ENCODE measurements around the gene ATOH8. TPM values are rescaled to one million over a fixed set of nuclear protein-coding genes. Genes with fewer than 3 reads are reported as not detected.
A peak's percentile ranks its signal among the peaks of the same experiment; 100 is the strongest.

ATOH8 gene, protein sequence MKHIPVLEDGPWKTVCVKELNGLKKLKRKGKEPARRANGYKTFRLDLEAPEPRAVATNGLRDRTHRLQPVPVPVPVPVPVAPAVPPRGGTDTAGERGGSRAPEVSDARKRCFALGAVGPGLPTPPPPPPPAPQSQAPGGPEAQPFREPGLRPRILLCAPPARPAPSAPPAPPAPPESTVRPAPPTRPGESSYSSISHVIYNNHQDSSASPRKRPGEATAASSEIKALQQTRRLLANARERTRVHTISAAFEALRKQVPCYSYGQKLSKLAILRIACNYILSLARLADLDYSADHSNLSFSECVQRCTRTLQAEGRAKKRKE
- total RNA-seq, result 10 to 100 TPM in 9 of 10 donors, 1 to 10 TPM in 1; 8.7 to 33.4 (median 15.2) TPM
- 10 to 100 TPM; 35.2 to 45.9 TPM for polyA plus RNA-seq
- long read RNA-seq, donor 1, transcript ATOH8-201 (3 exons, 2,438 nt), result major isoform, 37 of 61 reads
- long read RNA-seq, donor 1, partial matches to known transcripts, result 17 of 61 reads
- long read RNA-seq, donor 1, other reads (novel, unspliced or antisense), result 7 of 61 reads
- long read RNA-seq, donor 2, transcript ATOH8-201 (3 exons, 2,438 nt), result major isoform, 13 of 21 reads
- long read RNA-seq, donor 2, partial matches to known transcripts, result 0 of 21 reads
- long read RNA-seq, donor 2, other reads (novel, unspliced or antisense), result 8 of 21 reads
- long read RNA-seq, donor 3, transcript ATOH8-201 (3 exons, 2,438 nt), result major isoform, 30 of 49 reads
- long read RNA-seq, donor 3, partial matches to known transcripts, result 8 of 49 reads
- long read RNA-seq, donor 3, other reads (novel, unspliced or antisense), result 11 of 49 reads

DNA sequence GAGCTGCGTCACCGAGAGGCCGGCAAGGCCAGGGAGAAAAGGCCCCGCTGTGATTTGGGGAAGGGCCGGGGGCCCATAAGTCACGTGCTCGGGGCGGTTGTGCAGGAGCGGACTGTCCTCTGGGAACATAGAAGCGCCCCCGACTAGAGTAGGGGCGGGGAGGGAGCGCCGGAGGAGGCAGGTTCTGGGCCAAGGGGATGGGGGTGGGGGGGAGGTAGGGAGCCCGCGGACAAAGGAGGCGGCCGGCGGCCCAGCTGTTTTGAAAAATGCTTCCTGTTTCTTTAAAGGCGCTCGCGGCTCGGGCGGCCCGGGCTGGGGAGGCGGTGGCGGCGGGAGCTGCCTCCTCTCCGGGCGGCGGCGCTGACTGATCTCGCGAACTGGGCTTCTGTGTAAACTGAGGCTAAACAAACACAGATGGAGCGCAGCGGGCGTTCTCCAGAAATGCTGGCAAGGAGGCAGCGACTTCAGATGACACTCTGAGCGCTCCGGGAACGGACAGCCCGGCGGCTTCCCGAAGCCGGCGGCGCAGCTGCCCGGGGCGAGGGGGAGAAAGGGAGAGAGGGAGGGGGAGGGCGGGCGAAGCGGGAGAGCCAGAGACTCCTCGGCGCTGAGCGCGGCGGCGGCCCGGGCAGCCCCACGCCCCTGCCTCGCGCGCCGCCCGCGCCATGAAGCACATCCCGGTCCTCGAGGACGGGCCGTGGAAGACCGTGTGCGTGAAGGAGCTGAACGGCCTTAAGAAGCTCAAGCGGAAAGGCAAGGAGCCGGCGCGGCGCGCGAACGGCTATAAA, at the start of gene ATOH8:
ATOH8 (plus strand) TSS at position 467 of the 788 bp plus-strand sequence; CDS start at position 666, 199 bp downstream.
- no peaks in the 10 kb centered on the region for H3K9me3 ChIP-seq
- peaks cover 0 to 8% (median 0%) of the 10 kb centered on the region in 9 donors for H3K36me3 ChIP-seq
- H3K4me3 ChIP-seq, result peak within 1 kb of the TSS; percentile 69 to 95 (median 88)
- 1 to 3% methylated on average over 77 to 81 of the region's 81 CpGs for WGBS, 2 donors
- TF ChIP-seq, protein P1, sequence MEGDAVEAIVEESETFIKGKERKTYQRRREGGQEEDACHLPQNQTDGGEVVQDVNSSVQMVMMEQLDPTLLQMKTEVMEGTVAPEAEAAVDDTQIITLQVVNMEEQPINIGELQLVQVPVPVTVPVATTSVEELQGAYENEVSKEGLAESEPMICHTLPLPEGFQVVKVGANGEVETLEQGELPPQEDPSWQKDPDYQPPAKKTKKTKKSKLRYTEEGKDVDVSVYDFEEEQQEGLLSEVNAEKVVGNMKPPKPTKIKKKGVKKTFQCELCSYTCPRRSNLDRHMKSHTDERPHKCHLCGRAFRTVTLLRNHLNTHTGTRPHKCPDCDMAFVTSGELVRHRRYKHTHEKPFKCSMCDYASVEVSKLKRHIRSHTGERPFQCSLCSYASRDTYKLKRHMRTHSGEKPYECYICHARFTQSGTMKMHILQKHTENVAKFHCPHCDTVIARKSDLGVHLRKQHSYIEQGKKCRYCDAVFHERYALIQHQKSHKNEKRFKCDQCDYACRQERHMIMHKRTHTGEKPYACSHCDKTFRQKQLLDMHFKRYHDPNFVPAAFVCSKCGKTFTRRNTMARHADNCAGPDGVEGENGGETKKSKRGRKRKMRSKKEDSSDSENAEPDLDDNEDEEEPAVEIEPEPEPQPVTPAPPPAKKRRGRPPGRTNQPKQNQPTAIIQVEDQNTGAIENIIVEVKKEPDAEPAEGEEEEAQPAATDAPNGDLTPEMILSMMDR (IDR thresholded peaks at IDR 0.05), result peak in 1 of 9 donors; percentile 14
- peaks cover 14 to 94% (median 73%) of the 10 kb centered on the region in 9 donors for H3K4me1 ChIP-seq
- peak within 1 kb of the TSS; percentile 79 to 96 (median 91) for H3K27ac ChIP-seq
- intact Hi-C loops (cut with DNase I), result loop anchor here in 7 of 10 donors (2.0 to 5.0 kb wide), 3 partner anchors 19 to 59 kb away; no protein-coding TSS in a partner anchor
- peak; percentile 34 to 56 (median 43) for ATAC-seq
- DNase-seq, result peak; percentile 73 to 82
- peaks cover 0 to 57% (median 0%) of the 10 kb centered on the region in 7 donors for H3K27me3 ChIP-seq

DNA sequence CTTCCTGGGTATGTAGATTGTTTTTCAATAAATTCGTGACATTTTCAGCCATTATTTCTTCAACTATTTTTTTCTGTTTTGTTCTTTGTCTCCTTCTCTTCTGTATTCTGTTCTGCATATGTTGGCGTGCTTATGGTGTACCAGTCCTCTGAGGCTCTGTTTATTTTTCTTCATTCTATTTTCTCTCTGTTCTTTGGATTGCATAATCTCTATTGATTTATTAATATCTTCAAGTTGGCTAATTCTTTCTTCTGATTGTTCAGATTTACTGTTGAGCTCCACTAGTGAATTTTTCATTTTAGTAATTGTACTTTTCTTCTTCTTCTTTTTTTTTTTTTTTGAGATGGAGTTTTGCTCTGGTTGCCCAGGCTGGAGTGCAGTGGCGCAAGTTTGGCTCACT, 49.8 kb upstream of the ATOH8 start:
- TF ChIP-seq, protein P1 (IDR thresholded peaks at IDR 0.05), result no peak
- ATAC-seq, result no peak
- H3K27ac ChIP-seq, result peak overlapping the region in 2 of 10 donors; percentile 19 to 86
- 84 to 91% methylated on average over 3 of the region's 3 CpGs for WGBS, 2 donors
- H3K9me3 ChIP-seq, result no peaks in the 10 kb centered on the region
- H3K4me1 ChIP-seq, result peaks cover 0 to 80% (median 26%) of the 10 kb centered on the region in 9 donors
- H3K36me3 ChIP-seq, result no peaks in the 10 kb centered on the region
- H3K27me3 ChIP-seq, result no peaks in the 10 kb centered on the region
- H3K4me3 ChIP-seq, result no peak overlapping the region
- DNase-seq, result no peak
- intact Hi-C loops (cut with DNase I), result loop anchor here in 3 of 10 donors (10.0 kb wide), 2 partner anchors 49 to 59 kb away; no protein-coding TSS in a partner anchor

DNA sequence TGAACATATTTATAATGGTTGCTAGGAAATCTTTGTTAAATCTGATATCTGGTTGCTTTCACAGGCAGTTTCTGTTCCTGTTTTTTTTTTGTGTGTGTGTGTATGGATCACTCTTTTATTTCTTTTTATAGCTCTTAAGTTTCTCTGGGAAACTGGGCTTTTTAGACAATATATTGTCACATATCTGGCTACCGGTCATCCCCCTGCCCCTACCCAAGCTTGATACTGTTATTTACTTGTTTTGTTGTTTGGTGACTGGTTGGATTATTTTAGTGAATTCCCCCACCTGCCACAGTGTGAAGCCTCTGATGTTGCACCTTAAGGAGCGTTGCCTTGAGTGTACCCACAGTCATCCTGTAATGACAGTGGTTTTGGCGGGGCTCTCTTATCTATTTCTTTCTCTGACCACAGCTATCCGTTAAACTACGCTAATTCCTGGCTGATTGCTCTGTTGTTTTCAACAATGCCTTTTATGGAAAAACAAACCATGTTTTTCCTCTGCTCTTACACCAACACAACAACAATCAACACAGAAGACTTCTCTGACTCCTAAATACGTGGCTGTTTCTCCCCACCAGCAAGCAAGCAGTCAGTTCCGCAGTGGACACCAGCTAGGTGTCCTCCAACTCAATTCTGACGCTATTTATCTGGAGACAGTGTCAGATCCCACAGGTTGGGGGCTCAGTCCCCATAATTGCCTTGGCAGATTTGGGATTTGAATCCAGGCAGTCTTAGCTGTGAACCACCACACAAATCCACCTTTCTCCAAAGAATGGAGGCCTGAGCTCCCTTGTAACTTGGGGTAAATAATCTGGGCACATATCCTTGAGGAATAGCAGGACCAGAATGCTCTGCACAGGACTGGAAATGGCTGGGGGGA, 48.8 kb upstream of the ATOH8 start:
- no peak overlapping the region for H3K4me3 ChIP-seq
- no peaks in the 10 kb centered on the region for H3K27me3 ChIP-seq
- no peaks in the 10 kb centered on the region for H3K9me3 ChIP-seq
- DNase-seq (no peak), ATAC-seq (no peak)
- peaks cover 3 to 83% (median 33%) of the 10 kb centered on the region in 9 donors for H3K4me1 ChIP-seq
- intact Hi-C loops (cut with DNase I), result loop anchor here in 8 of 10 donors (5.0 to 10.0 kb wide), 4 partner anchors 50 to 68 kb away; no protein-coding TSS in a partner anchor
- no peaks in the 10 kb centered on the region for H3K36me3 ChIP-seq
- 85 to 88% methylated on average over 8 of the region's 8 CpGs for WGBS, 2 donors
- TF ChIP-seq, protein P1 (IDR thresholded peaks at IDR 0.05), result no peak
- H3K27ac ChIP-seq, result peak overlapping the region in 8 of 10 donors; percentile 30 to 86 (median 52)
